ENCODE data around the gene ZNF526.
A peak's percentile ranks its signal among the peaks of the same experiment; 100 is the strongest.

The ZNF526 gene

GRCh38 chr19:42244347-42245220 lies 24.5 kb downstream of the ZNF526 start (continued):
- TF ChIP-seq ZNF280D (tag by site-specific recombination; IDR thresholded peaks at IDR 0.05) (no peak), ZSCAN30 (tag by site-specific recombination; IDR thresholded peaks at IDR 0.05) (peak; percentile 45), ZNF701 (tag by site-specific recombination; IDR thresholded peaks at IDR 0.05) (no peak), ZNF514 (tag by site-specific recombination; IDR thresholded peaks at IDR 0.05) (no peak), ZNF202 (tag by site-specific recombination; IDR thresholded peaks at IDR 0.05; ENCODE audit: borderline replicate concordance) (no peak), ZSCAN16 (tag by site-specific recombination; IDR thresholded peaks at IDR 0.05) (no peak), ZFP69B (tag by site-specific recombination; IDR thresholded peaks at IDR 0.05) (no peak), ZNF664 (tag by site-specific recombination; IDR thresholded peaks at IDR 0.05) (no peak), ZFP37 (tag by site-specific recombination; IDR thresholded peaks at IDR 0.05) (0 out of 2 replicates have a peak, but pooled peaks have one; percentile 18), ZNF148 (tag by site-specific recombination; IDR thresholded peaks at IDR 0.05; ENCODE audit: borderline replicate concordance) (no peak), GLIS1 (tag by site-specific recombination; IDR thresholded peaks at IDR 0.05) (peak; percentile 90), ZNF24 (tag by site-specific recombination; IDR thresholded peaks at IDR 0.05) (no peak), ZNF792 (tag by site-specific recombination; IDR thresholded peaks at IDR 0.05) (no peak), ZNF692 (tag by site-specific recombination; IDR thresholded peaks at IDR 0.05) (peak; percentile 60), ZNF341 (tag by site-specific recombination; IDR thresholded peaks at IDR 0.05; ENCODE audit: low read depth) (peak; percentile 69), ZNF670 (tag by site-specific recombination; IDR thresholded peaks at IDR 0.05; ENCODE audit: low read depth) (no peak), KLF10 (tag by site-specific recombination; IDR thresholded peaks at IDR 0.05) (peak; percentile 76), ZNF239 (tag by site-specific recombination; IDR thresholded peaks at IDR 0.05) (no peak), ZBTB26 (tag by site-specific recombination; optimal IDR thresholded peaks at IDR 0.05) (peak; percentile 59), MYNN (tag by site-specific recombination; IDR thresholded peaks at IDR 0.05; ENCODE audit: borderline replicate concordance) (no peak), PBX3 (CRISPR knock-in tag; IDR thresholded peaks at IDR 0.05) (0 out of 2 replicates have a peak, but pooled peaks have one; percentile 31), ZNF561 (tag by site-specific recombination; IDR thresholded peaks at IDR 0.05; ENCODE audit: borderline replicate concordance) (0 out of 2 replicates have a peak, but pooled peaks have one; percentile 73), ZEB2 (tag by site-specific recombination; IDR thresholded peaks at IDR 0.05) (peak; percentile 33), REPIN1 (tag by site-specific recombination; IDR thresholded peaks at IDR 0.05; ENCODE audit: low read depth) (no peak; the same call in 1 of the 2 replicates), KLF1 (tag by site-specific recombination; IDR thresholded peaks at IDR 0.05) (peak; percentile 28; the same call in 1 of the 2 replicates), ZNF16 (tag by site-specific recombination; IDR thresholded peaks at IDR 0.05; ENCODE audit: low read depth) (no peak), ZBTB20 (tag by site-specific recombination; IDR thresholded peaks at IDR 0.05) (peak; percentile 69), IKZF3 (tag by site-specific recombination; IDR thresholded peaks at IDR 0.05) (no peak)

Data from HEK293 (cell line).